SIG-M5 (cell line): ENCODE results near the gene CPT1C.

Source experiments
- DNase-seq: peaks from one replicate; lab custom pipeline; 2025; lab: John Stamatoyannopoulos, UW

Gene CPT1C

DNA sequence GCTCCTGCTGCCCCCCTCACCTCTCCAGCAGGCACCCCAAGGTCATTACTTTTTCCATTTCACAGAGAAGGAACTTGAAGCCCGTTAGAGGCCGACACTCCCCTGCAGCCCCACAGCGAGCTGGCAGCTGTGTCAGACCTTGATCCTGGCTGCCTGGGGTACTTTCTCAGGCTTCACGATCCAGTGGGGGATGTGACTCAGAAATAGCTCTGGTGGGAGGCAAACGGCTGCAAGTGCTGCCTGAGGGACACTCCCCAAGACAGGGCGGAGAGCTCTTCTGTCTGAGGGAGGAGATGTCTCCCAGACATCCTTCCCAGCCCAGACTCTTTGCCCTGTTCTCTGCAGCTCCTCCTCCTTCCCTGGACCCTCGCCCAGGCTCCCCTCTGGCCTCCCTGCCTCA lies 67.4 kb downstream of the CPT1C start:
- no peak for DNase-seq

- DNase-seq = no peak
Measured at GRCh38 chr19:49761249-49761624, 70.3 kb downstream of the CPT1C start.

DNA sequence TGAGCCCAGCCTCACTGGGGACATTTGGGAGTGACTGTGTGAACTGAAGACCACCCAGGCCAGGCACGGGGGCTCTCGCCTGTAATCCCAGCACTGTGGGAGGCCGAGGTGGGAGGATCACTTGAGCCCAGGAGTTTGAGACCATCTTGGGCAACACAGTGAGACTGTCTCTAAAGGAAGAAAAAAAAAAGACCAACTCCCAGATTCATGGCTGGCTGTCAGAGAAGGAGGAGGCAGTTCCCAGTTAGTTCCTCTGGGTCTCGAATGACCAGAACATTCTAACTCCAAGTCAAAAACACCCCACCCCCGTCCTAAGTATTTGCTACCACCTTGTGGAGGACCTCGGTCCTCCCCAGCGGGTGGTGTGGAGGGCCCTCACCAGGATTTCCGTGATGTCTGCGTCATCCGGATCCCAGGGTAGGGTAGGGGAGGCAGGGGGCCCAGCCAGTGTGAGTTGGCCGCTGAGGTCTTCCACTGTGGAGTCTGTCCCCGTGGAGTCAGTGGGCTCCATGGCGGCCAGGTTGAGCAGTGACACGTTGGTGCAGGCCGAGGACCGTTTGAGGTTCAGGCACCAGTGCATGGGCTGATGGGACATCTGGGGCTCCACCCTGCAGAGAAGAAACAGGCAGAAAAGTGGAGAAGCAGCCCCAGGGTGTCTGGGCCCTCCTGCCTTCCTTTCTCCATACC lies 70.9 kb downstream of the CPT1C start:
- DNase-seq = no peak

GRCh38 chr19:49763230-49763629 lies 72.3 kb downstream of the CPT1C start, which contains the start of gene TSKS:
TSKS (minus strand) TSS chr19:49763306; CDS start chr19:49763247, 59 bp downstream.
- DNase-seq = no peak
